Gastroesophageal sphincter (tissue), 4 donors: Measurements from ENCODE around the gene GPD1. TPM values are rescaled to one million over a fixed set of nuclear protein-coding genes. Genes with fewer than 3 reads are reported as not detected.

ENCODE experiments used
- ATAC-seq: fragments of 150-250 bp; one replicate; pipeline ENCODE4 v1.9.1; 2016; ENCODE audit warnings: mild to moderate bottlenecking, moderate library complexity
- H3K27ac ChIP-seq, 4 donors: fragments of 200-600 bp; sonication (generic) in 3 of 4; 1 replicate in 3 of 4; 2 replicates in 1 of 4; pipeline ENCODE4 v1.5.1; 2016 to 2019
- H3K27me3 ChIP-seq: fragments of 200-600 bp; sonication (generic); one replicate; pipeline ENCODE4 v1.5.1; 2019
- H3K36me3 ChIP-seq, 2 donors: fragments of 200-600 bp; sonication (generic); one replicate each; pipeline ENCODE4 v1.5.1; 2019; ENCODE audit warnings: control low read depth in 1 of 2
- H3K4me1 ChIP-seq, 3 donors: fragments of 200-600 bp; sonication (generic); 1 replicate in 2 of 3; 2 replicates in 1 of 3; pipeline ENCODE4 v1.5.1; 2016 to 2019; ENCODE audit warnings: control low read depth in 2 of 3
- H3K4me3 ChIP-seq, 2 donors: fragments of 200-600 bp; sonication (generic); one replicate each; pipeline ENCODE4 v1.5.1; 2019; ENCODE audit warnings: mild to moderate bottlenecking in 1 of 2, moderate library complexity in 1 of 2
- H3K9me3 ChIP-seq, 3 donors: fragments of 200-600 bp; sonication (generic); one replicate each; pipeline ENCODE4 v1.5.1; 2017 to 2019; ENCODE audit warnings: control low read depth in 2 of 3
- CTCF ChIP-seq, 4 experiments: fragments of 200-600 bp in 2 of 4; fragments of 450-650 bp in 2 of 4; sonication (generic) in 1 of 4; IDR thresholded peaks; one replicate each; pipeline ENCODE4 v1.5.1; 2017 to 2019; ENCODE audit warnings: antibody characterized with exemption in 4 of 4, mild to moderate bottlenecking in 2 of 4, moderate library complexity in 2 of 4
- EP300 ChIP-seq: sonication (generic); formaldehyde crosslinking; IDR thresholded peaks from one replicate; pipeline ENCODE4 v1.6.1; 2017; ENCODE audit warnings: antibody characterized with exemption, mild to moderate bottlenecking
- POLR2A ChIP-seq, 2 donors: fragments of 450-650 bp; IDR thresholded peaks; one replicate each; pipeline ENCODE4 v1.6.1; 2017; ENCODE audit warnings: antibody characterized with exemption in 2 of 2, mild to moderate bottlenecking in 2 of 2, moderate library complexity in 1 of 2
- POLR2AphosphoS5 ChIP-seq: sonication (generic); formaldehyde crosslinking; IDR thresholded peaks from one replicate; pipeline ENCODE4 v1.6.1; 2017; ENCODE audit warnings: antibody characterized with exemption
- WGBS, 2 donors: methylation state at CpG; one replicate each; pipeline ENCODE4 v1.1.5; 2018; ENCODE audit warnings: low coverage in 1 of 2; 5-methylcytosine and 5-hydroxymethylcytosine counted together
- total RNA-seq, 4 donors: library from RNA; depleted of rRNA; stranded (reverse); fragments of >200 nt; gene quantifications; one replicate each; pipeline ENCODE4 v1.1.0, GENCODE V29; 2016

GPD1 gene
- total RNA-seq, 4 donors from 2014 or later: 0.08 to 49.5 (median 1.3) TPM

DNA sequence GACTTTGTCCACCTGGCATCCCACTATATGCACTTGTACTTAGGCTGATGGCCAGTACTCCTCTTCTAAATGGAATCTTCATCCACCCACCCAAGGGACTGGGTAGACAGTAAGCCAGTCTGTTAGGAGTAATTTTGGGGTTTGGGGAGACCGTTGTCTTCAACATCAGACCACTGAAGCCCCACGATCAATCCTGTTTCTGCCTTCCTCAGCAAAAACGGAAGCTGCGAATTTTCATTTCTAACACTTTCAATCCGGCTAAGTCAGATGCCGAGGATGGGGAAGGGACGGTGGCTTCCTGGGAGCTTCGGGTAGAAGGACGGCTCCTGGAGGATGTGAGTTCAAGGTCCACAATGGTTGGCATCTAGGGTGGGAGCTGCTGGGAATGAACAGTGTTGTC is 16.7 kb upstream of the GPD1 start:
- Histone ChIP-seq H3K9me3 (no peaks in the 10 kb centered on the region), H3K36me3 (peaks cover 2 to 57% of the 10 kb centered on the region in 2 donors), H3K27ac (no peak overlapping the region), H3K4me1 (peaks cover 0 to 47% (median 0%) of the 10 kb centered on the region in 3 donors), H3K4me3 (no peak overlapping the region), H3K27me3 (no peaks in the 10 kb centered on the region)
- ATAC-seq: no peak
- no peak for TF ChIP-seq EP300
- TF ChIP-seq POLR2A (IDR thresholded peaks at IDR 0.05): no peak
- TF ChIP-seq CTCF (IDR thresholded peaks at IDR 0.05): no peak
- no peak for TF ChIP-seq POLR2AphosphoS5
- 68 to 88% methylated on average over 3 to 4 of the region's 9 CpGs for WGBS, 2 donors

GRCh38 chr12:50087995-50088394 is 15.8 kb upstream of the GPD1 start:
- no peaks in the 10 kb centered on the region for H3K27me3 ChIP-seq
- WGBS, 2 donors: 24 to 40% methylated on average over 1 to 3 of the region's 3 CpGs
- H3K4me3 ChIP-seq: no peak overlapping the region
- no peak for ATAC-seq
- no peak overlapping the region for H3K27ac ChIP-seq
- H3K36me3 ChIP-seq: peaks cover 2 to 66% of the 10 kb centered on the region in 2 donors
- no peak for TF ChIP-seq EP300
- no peak for TF ChIP-seq POLR2A (IDR thresholded peaks at IDR 0.05)
- no peak for TF ChIP-seq CTCF (IDR thresholded peaks at IDR 0.05)
- no peak for TF ChIP-seq POLR2AphosphoS5
- H3K4me1 ChIP-seq: peaks cover 0 to 47% (median 0%) of the 10 kb centered on the region in 3 donors
- no peaks in the 10 kb centered on the region for H3K9me3 ChIP-seq

DNA sequence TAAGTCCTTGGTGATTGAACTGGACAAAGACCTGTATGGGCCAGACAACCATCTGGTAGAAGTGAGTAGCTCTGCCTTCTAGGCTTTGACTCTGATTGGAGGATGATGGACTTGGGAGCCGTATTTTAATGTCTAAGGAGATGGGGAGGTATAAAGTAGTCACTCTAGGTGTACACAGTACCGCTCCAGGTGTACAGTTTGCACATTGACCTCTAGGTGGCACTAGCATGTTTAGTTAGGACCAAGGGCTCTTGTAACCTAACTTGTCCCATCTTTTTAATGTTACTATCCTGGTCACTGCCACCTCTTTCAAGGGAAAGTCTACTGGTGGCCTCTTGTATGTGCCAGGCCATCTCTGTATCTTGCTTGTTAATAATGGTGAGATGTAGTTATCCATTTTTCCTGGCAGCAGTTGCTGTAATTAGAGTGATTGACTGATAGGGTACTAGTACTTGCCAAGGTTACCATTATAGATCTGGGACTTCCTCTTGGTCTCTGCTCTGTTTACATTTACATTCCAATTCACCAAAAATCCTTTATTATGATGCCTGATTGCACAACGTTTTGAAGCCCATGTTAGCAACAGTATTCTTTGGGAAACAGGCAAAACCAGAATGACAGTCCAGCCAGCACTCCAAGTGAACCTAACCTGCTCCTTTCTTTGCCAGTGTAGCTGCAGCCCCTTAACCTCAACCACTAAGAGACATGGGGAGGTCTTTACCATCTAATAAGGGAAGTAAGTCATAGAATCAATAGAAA is 15.1 kb upstream of the GPD1 start:
- Histone ChIP-seq H3K36me3 (peaks cover 2 to 73% of the 10 kb centered on the region in 2 donors), H3K4me3 (no peak overlapping the region), H3K9me3 (no peaks in the 10 kb centered on the region), H3K27ac (no peak overlapping the region), H3K4me1 (peaks cover 0 to 45% (median 0%) of the 10 kb centered on the region in 3 donors), H3K27me3 (no peaks in the 10 kb centered on the region)
- ATAC-seq: no peak
- TF ChIP-seq EP300: no peak
- no peak for TF ChIP-seq POLR2AphosphoS5
- TF ChIP-seq CTCF (IDR thresholded peaks at IDR 0.05): peak; percentile 59 to 81 (median 69)
- no peak for TF ChIP-seq POLR2A (IDR thresholded peaks at IDR 0.05)
- WGBS, 2 donors: 17 to 30% methylated on average over 2 to 3 of the region's 3 CpGs

DNA sequence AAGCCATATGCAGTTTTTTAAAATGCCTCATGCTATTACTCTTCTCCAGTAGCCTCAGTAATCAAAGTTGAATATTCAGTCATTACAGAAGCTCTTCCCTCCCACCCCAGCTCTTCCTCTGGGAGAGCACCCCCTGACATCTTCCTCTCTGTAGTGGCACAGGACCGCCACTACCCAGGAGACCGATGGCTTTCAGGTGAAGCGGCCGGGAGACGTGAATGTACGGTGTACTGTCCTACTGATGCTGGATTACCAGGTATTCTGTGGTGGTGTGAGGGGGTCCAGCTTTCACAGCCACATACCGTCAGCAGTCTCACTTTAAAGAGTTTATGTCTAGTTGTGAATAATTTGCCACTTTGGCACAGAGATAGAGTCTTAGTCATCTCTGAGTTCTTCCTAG is 14.1 kb upstream of the GPD1 start:
- Histone ChIP-seq H3K27ac (no peak overlapping the region), H3K4me3 (no peak overlapping the region), H3K36me3 (peaks cover 2 to 83% of the 10 kb centered on the region in 2 donors), H3K4me1 (peaks cover 0 to 36% (median 0%) of the 10 kb centered on the region in 3 donors), H3K27me3 (no peaks in the 10 kb centered on the region), H3K9me3 (no peaks in the 10 kb centered on the region)
- no peak for TF ChIP-seq POLR2A (IDR thresholded peaks at IDR 0.05)
- no peak for TF ChIP-seq EP300
- TF ChIP-seq POLR2AphosphoS5: no peak
- no peak for TF ChIP-seq CTCF (IDR thresholded peaks at IDR 0.05)
- no peak for ATAC-seq
- 88% methylated on average over 4 of the region's 7 CpGs; no CpG with 5 or more reads in 1 of the 2 donors for WGBS, 2 donors

DNA sequence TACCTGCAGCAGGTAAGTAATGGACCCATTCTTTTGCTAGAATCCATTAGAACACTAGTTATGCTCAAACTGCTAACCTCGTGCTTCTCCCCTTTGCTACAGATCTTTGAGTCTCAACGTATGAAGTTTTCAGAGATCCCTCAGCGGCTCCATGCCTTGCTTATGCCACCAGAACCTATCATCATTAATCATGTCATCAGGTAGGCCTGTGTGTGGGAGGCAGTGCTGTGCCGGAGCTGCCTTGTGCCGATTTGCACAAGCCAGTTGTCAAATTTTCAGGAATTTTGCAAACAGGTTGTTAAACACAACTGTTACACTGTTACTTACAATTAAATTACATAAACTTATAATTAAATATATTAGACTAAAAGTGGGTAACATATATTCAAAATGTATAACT is 13.4 kb upstream of the GPD1 start:
- H3K27ac ChIP-seq: no peak overlapping the region
- H3K36me3 ChIP-seq: peaks cover 2 to 90% of the 10 kb centered on the region in 2 donors
- peaks cover 0 to 36% (median 0%) of the 10 kb centered on the region in 3 donors for H3K4me1 ChIP-seq
- H3K9me3 ChIP-seq: no peaks in the 10 kb centered on the region
- TF ChIP-seq CTCF (IDR thresholded peaks at IDR 0.05) (no peak), POLR2AphosphoS5 (no peak), EP300 (no peak), POLR2A (IDR thresholded peaks at IDR 0.05) (no peak)
- WGBS, 2 donors: 69 to 82% methylated on average over 5 of the region's 5 CpGs
- no peaks in the 10 kb centered on the region for H3K27me3 ChIP-seq
- H3K4me3 ChIP-seq: no peak overlapping the region
- no peak for ATAC-seq
